HCT116 (cell line): ENCODE results near the gene SCAF4. TPM values are rescaled to one million over a fixed set of nuclear protein-coding genes. Genes with fewer than 3 reads are reported as not detected.

Source experiments
- ATAC-seq: fragments of 200-7000 bp; cut with Tn5 transposase; 2 replicates; pipeline ENCODE4 v1.9.1; 2020; ENCODE audit warnings: mild to moderate bottlenecking, moderate library complexity
- BruUV-seq: library from RNA; stranded (reverse); fragments of 400-500 nt; replicated peaks from 2 replicates; lab custom pipeline; 2021; lab: Mats Ljungman, UMichigan
- CTCF ChIA-PET: fragments of 300-600 bp; sonication (Branson Sonifier 250); formaldehyde crosslinking; loops from one replicate; lab custom pipeline; 2021; ENCODE audit warnings: antibody characterized with exemption; lab: Charles Lee
- POLR2A ChIA-PET: fragments of 300-600, 350-600 bp; sonication (Branson Sonifier 250); formaldehyde crosslinking; loops from one replicate; lab custom pipeline; 2021; ENCODE audit warnings: antibody characterized with exemption; lab: Charles Lee
- RAD21 ChIA-PET, 2 experiments: fragments of 300-600 bp; sonication (Branson Sonifier 250); formaldehyde crosslinking; loops; one replicate each; lab custom pipeline; 2023; ENCODE audit warnings: low total read pairs in 2 of 2; ENCODE audit not compliant: uncharacterized antibody in 2 of 2, unreplicated experiment in 2 of 2, low non-redundant PET in 1 of 2; lab: Charles Lee
- DNase-seq: peaks from one replicate; pipeline ENCODE4 v3.0.0-alpha.2; 2010; ENCODE audit warnings: low read depth, low spot score
- H2AFZ ChIP-seq: fragments of 200-600 bp; shearing (Covaris generic), sonication (generic); 2 replicates; pipeline ENCODE4 v1.6.1; 2017; ENCODE audit warnings: low read depth, mixed run types, mixed read lengths, antibody characterized with exemption, low read length; ENCODE audit not compliant: poor library complexity, severe bottlenecking
- H3K27ac ChIP-seq: 2 replicates; pipeline ENCODE4 v1.5.1; 2012; ENCODE audit warnings: low read depth, low read length
- H3K27me3 ChIP-seq: fragments of 200-600 bp; sonication (generic); 2 replicates; pipeline ENCODE4 v1.6.1; 2016; ENCODE audit warnings: mixed run types, low read length, mixed read lengths; ENCODE audit not compliant: insufficient read depth
- H3K36me3 ChIP-seq, 2 experiments: fragments of 200-500 bp in 1 of 2; fragments of 200-600 bp in 1 of 2; sonication (Bioruptor generic) in 1 of 2; sonication (generic) in 1 of 2; 2 replicates each; pipeline versions ENCODE4 v1.5.1 to v1.6.1; 2014 to 2016; ENCODE audit warnings: low read length in 2 of 2, inconsistent platforms in 1 of 2, mixed read lengths in 1 of 2, mixed run types in 1 of 2; ENCODE audit not compliant: insufficient read depth in 2 of 2, control insufficient read depth in 1 of 2
- H3K4me1 ChIP-seq, 2 experiments: fragments of 200-600 bp in 1 of 2; sonication (generic) in 1 of 2; 2 replicates each; pipeline versions ENCODE4 v1.5.1 to v1.6.1; 2012 to 2017; ENCODE audit warnings: low read length in 2 of 2, inconsistent platforms in 1 of 2, mild to moderate bottlenecking in 1 of 2, mixed read lengths in 1 of 2, mixed run types in 1 of 2, moderate library complexity in 1 of 2; ENCODE audit not compliant: insufficient read depth in 2 of 2, control insufficient read depth in 1 of 2
- H3K4me2 ChIP-seq: fragments of 200-600 bp; sonication (generic); 2 replicates; pipeline ENCODE4 v1.6.1; 2017; ENCODE audit warnings: mixed run types, low read length, mixed read lengths
- H3K4me3 ChIP-seq, 2 experiments: fragments of 200-600 bp in 1 of 2; sonication (generic) in 1 of 2; replicated peaks in 1 of 2; 2 replicates each; pipeline ENCODE4 v1.5.1; 2011 to 2016; ENCODE audit warnings: low read length in 2 of 2, control low read depth in 1 of 2, low read depth in 1 of 2, mild to moderate bottlenecking in 1 of 2, mixed read lengths in 1 of 2, mixed run types in 1 of 2
- H3K79me2 ChIP-seq: fragments of 200-600 bp; sonication (generic); 2 replicates; pipeline ENCODE4 v1.6.1; 2017; ENCODE audit warnings: mild to moderate bottlenecking, mixed run types, low read length, moderate library complexity, mixed read lengths; ENCODE audit not compliant: insufficient read depth
- H3K9ac ChIP-seq: fragments of 200-600 bp; sonication (generic); 2 replicates; pipeline ENCODE4 v1.6.1; 2016; ENCODE audit warnings: low read length, mixed read lengths
- H3K9me2 ChIP-seq: fragments of 200-600 bp; sonication (generic), shearing (Covaris generic); 2 replicates; pipeline ENCODE4 v1.6.1; 2017; ENCODE audit warnings: mixed run types, mild to moderate bottlenecking, moderate library complexity; ENCODE audit not compliant: insufficient read depth
- H3K9me3 ChIP-seq, 2 experiments: fragments of 200-500 bp in 1 of 2; fragments of 200-600 bp in 1 of 2; sonication (Bioruptor generic) in 1 of 2; sonication (generic) in 1 of 2; 2 replicates each; pipeline ENCODE4 v1.6.1; 2014 to 2017; ENCODE audit warnings: low read length in 2 of 2, mixed read lengths in 2 of 2, inconsistent platforms in 1 of 2, low read depth in 1 of 2, mild to moderate bottlenecking in 1 of 2, mixed run types in 1 of 2, moderate library complexity in 1 of 2; ENCODE audit not compliant: control insufficient read depth in 1 of 2, insufficient read depth in 1 of 2
- H4K20me1 ChIP-seq: fragments of 200-600 bp; sonication (generic), shearing (Covaris generic); 2 replicates; pipeline ENCODE4 v1.6.1; 2017; ENCODE audit warnings: mixed run types, mild to moderate bottlenecking, moderate library complexity; ENCODE audit not compliant: insufficient read depth
- EZH2 ChIP-seq: fragments of 200-600 bp; sonication (generic); IDR thresholded peaks from 2 replicates; pipeline ENCODE4 v1.6.1; 2017; ENCODE audit warnings: antibody characterized with exemption, mixed run types
- ZFX ChIP-seq: fragments of 450-650 bp; IDR thresholded peaks from 2 replicates; pipeline ENCODE4 v1.6.1; 2017
- intact Hi-C: fragments of 100-400 bp; cut with micrococcal nuclease; formaldehyde crosslinking; loops from 2 replicates; pipeline ENCODE4 v1.10.0; 2022
- total RNA-seq: library from RNA; stranded (reverse); gene quantifications from one replicate; pipeline ENCODE4 v1.2.1, GENCODE V29; 2021; ENCODE audit not compliant: unreplicated experiment
- TF ChIP-seq, protein P1 (sequence below): IDR thresholded peaks from 2 replicates; pipeline ENCODE4 v1.6.1; 2012; ENCODE audit warnings: low read depth
- TF ChIP-seq, protein P2 (sequence below): IDR thresholded peaks from 2 replicates; pipeline ENCODE4 v1.6.1; 2011; ENCODE audit warnings: mild to moderate bottlenecking, low read length, moderate library complexity; ENCODE audit not compliant: insufficient replicate concordance; ENCODE audit errors: extremely low read depth
- TF ChIP-seq, protein P3 (sequence below): IDR thresholded peaks from 2 replicates; pipeline ENCODE4 v1.6.1; 2012

Gene SCAF4
- total RNA-seq, 1 experiment from 2014 or later = 31.1 TPM

DNA sequence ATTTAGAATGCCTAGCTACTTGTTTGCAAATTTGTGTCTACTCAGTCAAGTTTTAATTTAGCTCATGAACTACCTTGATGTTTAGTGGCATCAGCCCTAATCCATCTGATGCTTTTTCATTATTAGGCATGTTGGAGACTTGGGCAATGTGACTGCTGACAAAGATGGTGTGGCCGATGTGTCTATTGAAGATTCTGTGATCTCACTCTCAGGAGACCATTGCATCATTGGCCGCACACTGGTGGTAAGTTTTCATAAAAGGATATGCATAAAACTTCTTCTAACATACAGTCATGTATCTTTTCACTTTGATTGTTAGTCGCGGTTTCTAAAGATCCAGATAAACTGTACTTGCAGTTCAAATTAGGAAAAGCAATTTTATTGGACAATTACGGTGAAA lies 64.8 kb downstream of the SCAF4 start:
- TF ChIP-seq EZH2 (no peak), ZFX (no peak)
- TF ChIP-seq, protein P1, sequence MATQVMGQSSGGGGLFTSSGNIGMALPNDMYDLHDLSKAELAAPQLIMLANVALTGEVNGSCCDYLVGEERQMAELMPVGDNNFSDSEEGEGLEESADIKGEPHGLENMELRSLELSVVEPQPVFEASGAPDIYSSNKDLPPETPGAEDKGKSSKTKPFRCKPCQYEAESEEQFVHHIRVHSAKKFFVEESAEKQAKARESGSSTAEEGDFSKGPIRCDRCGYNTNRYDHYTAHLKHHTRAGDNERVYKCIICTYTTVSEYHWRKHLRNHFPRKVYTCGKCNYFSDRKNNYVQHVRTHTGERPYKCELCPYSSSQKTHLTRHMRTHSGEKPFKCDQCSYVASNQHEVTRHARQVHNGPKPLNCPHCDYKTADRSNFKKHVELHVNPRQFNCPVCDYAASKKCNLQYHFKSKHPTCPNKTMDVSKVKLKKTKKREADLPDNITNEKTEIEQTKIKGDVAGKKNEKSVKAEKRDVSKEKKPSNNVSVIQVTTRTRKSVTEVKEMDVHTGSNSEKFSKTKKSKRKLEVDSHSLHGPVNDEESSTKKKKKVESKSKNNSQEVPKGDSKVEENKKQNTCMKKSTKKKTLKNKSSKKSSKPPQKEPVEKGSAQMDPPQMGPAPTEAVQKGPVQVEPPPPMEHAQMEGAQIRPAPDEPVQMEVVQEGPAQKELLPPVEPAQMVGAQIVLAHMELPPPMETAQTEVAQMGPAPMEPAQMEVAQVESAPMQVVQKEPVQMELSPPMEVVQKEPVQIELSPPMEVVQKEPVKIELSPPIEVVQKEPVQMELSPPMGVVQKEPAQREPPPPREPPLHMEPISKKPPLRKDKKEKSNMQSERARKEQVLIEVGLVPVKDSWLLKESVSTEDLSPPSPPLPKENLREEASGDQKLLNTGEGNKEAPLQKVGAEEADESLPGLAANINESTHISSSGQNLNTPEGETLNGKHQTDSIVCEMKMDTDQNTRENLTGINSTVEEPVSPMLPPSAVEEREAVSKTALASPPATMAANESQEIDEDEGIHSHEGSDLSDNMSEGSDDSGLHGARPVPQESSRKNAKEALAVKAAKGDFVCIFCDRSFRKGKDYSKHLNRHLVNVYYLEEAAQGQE = no peak
- TF ChIP-seq, protein P2, sequence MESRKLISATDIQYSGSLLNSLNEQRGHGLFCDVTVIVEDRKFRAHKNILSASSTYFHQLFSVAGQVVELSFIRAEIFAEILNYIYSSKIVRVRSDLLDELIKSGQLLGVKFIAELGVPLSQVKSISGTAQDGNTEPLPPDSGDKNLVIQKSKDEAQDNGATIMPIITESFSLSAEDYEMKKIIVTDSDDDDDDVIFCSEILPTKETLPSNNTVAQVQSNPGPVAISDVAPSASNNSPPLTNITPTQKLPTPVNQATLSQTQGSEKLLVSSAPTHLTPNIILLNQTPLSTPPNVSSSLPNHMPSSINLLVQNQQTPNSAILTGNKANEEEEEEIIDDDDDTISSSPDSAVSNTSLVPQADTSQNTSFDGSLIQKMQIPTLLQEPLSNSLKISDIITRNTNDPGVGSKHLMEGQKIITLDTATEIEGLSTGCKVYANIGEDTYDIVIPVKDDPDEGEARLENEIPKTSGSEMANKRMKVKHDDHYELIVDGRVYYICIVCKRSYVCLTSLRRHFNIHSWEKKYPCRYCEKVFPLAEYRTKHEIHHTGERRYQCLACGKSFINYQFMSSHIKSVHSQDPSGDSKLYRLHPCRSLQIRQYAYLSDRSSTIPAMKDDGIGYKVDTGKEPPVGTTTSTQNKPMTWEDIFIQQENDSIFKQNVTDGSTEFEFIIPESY = no peak
- TF ChIP-seq, protein P3, sequence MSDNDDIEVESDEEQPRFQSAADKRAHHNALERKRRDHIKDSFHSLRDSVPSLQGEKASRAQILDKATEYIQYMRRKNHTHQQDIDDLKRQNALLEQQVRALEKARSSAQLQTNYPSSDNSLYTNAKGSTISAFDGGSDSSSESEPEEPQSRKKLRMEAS = no peak
- H3K9me3 ChIP-seq = no peaks in the 10 kb centered on the region
- H3K4me1 ChIP-seq = peaks cover 0 to 10% of the 10 kb centered on the region in 2 experiments; a peak in 2 of 4 replicates
- H3K4me2 ChIP-seq = no peak overlapping the region
- DNase-seq = no peak
- no peaks in the 10 kb centered on the region for H3K9me2 ChIP-seq
- BruUV-seq = no TSS peak
- no peak overlapping the region for H3K9ac ChIP-seq
- peaks cover 16% of the 10 kb centered on the region; the same call in 1 of the 2 replicates for H4K20me1 ChIP-seq
- no peaks in the 10 kb centered on the region for H3K27me3 ChIP-seq
- intact Hi-C loops = no loop called here
- peaks cover 52% of the 10 kb centered on the region for H3K79me2 ChIP-seq
- no peak overlapping the region for H2AFZ ChIP-seq
- CTCF ChIA-PET = no interaction called here
- H3K27ac ChIP-seq = no peak overlapping the region
- no peak for ATAC-seq
- RAD21 ChIA-PET = no interaction called here
- H3K4me3 ChIP-seq = no peak overlapping the region
- H3K36me3 ChIP-seq = peaks cover 43 to 51% of the 10 kb centered on the region in 2 experiments; a peak in 3 of 4 replicates
- POLR2A ChIA-PET = no interaction called here
